ENCODE measurements around the gene AKIRIN2. TPM values are rescaled to one million over a fixed set of nuclear protein-coding genes. Genes with fewer than 3 reads are reported as not detected.

The AKIRIN2 gene
- total and polyA plus RNA-seq, 10 of the 15 experiments (the other 5 are each of a cell fraction or from before 2014, with no cell fraction given): 12.7 to 82.2 (median 42.6) TPM

DNA sequence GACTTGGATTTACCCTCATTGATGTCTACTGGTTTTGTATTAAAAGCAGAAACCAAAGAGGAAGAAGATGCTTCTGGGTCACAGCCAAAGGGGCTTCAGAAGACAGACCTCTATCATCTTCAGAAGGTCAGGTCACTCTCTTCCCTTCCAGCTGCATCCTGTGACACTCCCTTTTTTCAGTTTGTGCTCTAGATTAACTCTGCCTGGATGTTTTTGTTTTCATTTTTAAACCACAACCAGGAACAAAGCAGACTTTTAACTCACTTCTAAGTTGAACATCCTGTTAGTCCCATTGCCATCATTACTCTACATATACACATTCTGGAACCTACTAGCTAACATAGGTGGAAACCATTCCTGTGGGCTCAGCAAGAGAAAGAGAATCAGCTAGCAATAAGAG is 45.2 kb downstream of the AKIRIN2 start:
- TF ChIP-seq CBX5 (IDR thresholded peaks at IDR 0.05; ENCODE audit: low read depth): no peak
- TF ChIP-seq HSF1 (IDR thresholded peaks at IDR 0.05; ENCODE audit: low read depth, low read length): no peak
- no peak for TF ChIP-seq FOXK2 (IDR thresholded peaks at IDR 0.05)
- TF ChIP-seq RUNX3 (IDR thresholded peaks at IDR 0.05; ENCODE audit: low read length): peak; percentile 51
- no peak for TF ChIP-seq JUNB (IDR thresholded peaks at IDR 0.05)
- no peak for TF ChIP-seq ZZZ3 (IDR thresholded peaks at IDR 0.05; ENCODE audit: control insufficient read depth, insufficient read length, low read depth)
- no peak for TF ChIP-seq ZNF622 (IDR thresholded peaks at IDR 0.05)
- TF ChIP-seq, protein P1, sequence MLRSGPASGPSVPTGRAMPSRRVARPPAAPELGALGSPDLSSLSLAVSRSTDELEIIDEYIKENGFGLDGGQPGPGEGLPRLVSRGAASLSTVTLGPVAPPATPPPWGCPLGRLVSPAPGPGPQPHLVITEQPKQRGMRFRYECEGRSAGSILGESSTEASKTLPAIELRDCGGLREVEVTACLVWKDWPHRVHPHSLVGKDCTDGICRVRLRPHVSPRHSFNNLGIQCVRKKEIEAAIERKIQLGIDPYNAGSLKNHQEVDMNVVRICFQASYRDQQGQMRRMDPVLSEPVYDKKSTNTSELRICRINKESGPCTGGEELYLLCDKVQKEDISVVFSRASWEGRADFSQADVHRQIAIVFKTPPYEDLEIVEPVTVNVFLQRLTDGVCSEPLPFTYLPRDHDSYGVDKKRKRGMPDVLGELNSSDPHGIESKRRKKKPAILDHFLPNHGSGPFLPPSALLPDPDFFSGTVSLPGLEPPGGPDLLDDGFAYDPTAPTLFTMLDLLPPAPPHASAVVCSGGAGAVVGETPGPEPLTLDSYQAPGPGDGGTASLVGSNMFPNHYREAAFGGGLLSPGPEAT (IDR thresholded peaks at IDR 0.05; ENCODE audit: low read depth): no peak
- SMC1A ChIA-PET (ENCODE audit: uncharacterized antibody, unreplicated experiment): interaction anchor here (0.6 to 1.9 kb wide), 3 partner anchors 12 to 42 kb away, joined by 3 to 8 read pairs (median 6); no protein-coding TSS in a partner anchor
- peak; percentile 73 for FAIRE-seq
- Histone ChIP-seq H3K79me2 (ENCODE audit: control insufficient read depth, insufficient read depth, low read length) (no peaks in the 10 kb centered on the region), H3K27me3 (replicated peaks in 1 of 2; ENCODE audit: control insufficient read depth in 2 of 2, insufficient read depth in 2 of 2, low read length in 1 of 2) (no peaks in the 10 kb centered on the region), H2AFZ (ENCODE audit: control insufficient read depth, low read depth, low read length) (no peak overlapping the region), H4K20me1 (ENCODE audit: control insufficient read depth, insufficient read depth) (no peaks in the 10 kb centered on the region), H3K36me3 (ENCODE audit: control insufficient read depth in 2 of 2, insufficient read depth in 2 of 2, low read length in 1 of 2) (peaks cover 0 to 12% of the 10 kb centered on the region in 2 experiments; a peak in 2 of 4 replicates), H3K4me1 (ENCODE audit: control insufficient read depth, insufficient read depth, low read length) (0 out of 2 replicates have a peak, but pooled peaks cover 6% of the 10 kb centered on the region), H3K4me3 (no peak overlapping the region), H3K4me2 (ENCODE audit: control insufficient read depth, insufficient read depth) (0 out of 2 replicates have a peak overlapping the region, but pooled peaks have one; percentile 0), H3K9me3 (replicated peaks; ENCODE audit: control insufficient read depth, insufficient read depth, low read length) (no peaks in the 10 kb centered on the region), H3K9ac (ENCODE audit: control insufficient read depth, insufficient read depth, low read length) (no peak overlapping the region), H3K27ac (ENCODE audit: control insufficient read depth, insufficient read depth) (0 out of 2 replicates have a peak overlapping the region, but pooled peaks have one; percentile 2)
- no TSS peak for BruUV-seq (replicated peaks)
- CTCF ChIA-PET: interaction anchor here (0.6 to 1.4 kb wide), 2 partner anchors 23 to 75 kb away, joined by 3 to 4 read pairs; no protein-coding TSS in a partner anchor
- in situ Hi-C loops (cut with MboI): no loop called here
- RAD21 ChIA-PET (ENCODE audit: unreplicated experiment): interaction anchor here (0.8 to 1.3 kb wide), 2 partner anchors 10 to 12 kb away, joined by 3 to 5 read pairs; no protein-coding TSS in a partner anchor
- ATAC-seq: peak; percentile 38
- POLR2A ChIA-PET: interaction anchor here (0.7 to 1.6 kb wide), 5 partner anchors 12 to 929 kb away, joined by 3 to 4 read pairs (median 4); no protein-coding TSS in a partner anchor
- DNase-seq (ENCODE audit: low read depth, low spot score): no peak
- intact Hi-C loops (cut with micrococcal nuclease; ENCODE audit: unreplicated experiment): no loop called here

Measured in GM12878 (cell line).